ENCODE measurements around the gene CPPED1. TPM values are rescaled to one million over a fixed set of nuclear protein-coding genes. Genes with fewer than 3 reads are reported as not detected.
A peak's percentile ranks its signal among the peaks of the same experiment; 100 is the strongest.
"Not testable (repeated sequence)": the region's sequence is repeated elsewhere in the genome, so short reads cannot be mapped to it uniquely, and the experiment has no call there.

Gene CPPED1
- total and polyA plus RNA-seq, 2 donors, result 13.9 to 15.5 TPM

DNA sequence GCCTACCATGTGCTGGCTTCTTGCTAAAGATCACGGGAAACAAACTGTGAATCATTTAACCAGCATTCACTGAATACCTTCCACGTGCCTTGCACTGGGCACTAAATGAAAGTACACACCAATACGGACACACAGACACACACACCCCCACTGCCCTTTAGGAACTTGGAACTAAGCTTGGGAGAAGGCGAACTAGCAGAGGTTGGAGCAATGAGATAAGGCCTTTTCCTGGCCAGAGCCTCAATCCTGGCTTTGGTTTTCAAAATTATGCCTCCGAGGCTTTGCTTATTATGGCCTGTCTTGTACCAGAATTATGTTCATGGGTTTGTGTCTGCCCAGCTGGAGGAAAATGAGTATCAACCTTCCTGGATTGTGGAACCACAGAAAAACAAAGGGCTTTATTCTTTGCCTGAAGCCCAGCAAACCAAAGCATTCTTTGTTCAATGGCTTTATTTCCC is 32.3 kb downstream of the CPPED1 start:
- DNase-seq (ENCODE audit: extremely low spot score), result peak; percentile 7
- H3K27ac ChIP-seq (ENCODE audit: low read depth), result no peak overlapping the region
- WGBS, result 81% methylated on average over 5 of the region's 5 CpGs
- H3K4me1 ChIP-seq (ENCODE audit: insufficient read depth), result no peaks in the 10 kb centered on the region
- no peaks in the 10 kb centered on the region for H3K36me3 ChIP-seq (ENCODE audit: insufficient read depth)
- no peak overlapping the region for H3K4me3 ChIP-seq (ENCODE audit: low read depth, low read length)

DNA sequence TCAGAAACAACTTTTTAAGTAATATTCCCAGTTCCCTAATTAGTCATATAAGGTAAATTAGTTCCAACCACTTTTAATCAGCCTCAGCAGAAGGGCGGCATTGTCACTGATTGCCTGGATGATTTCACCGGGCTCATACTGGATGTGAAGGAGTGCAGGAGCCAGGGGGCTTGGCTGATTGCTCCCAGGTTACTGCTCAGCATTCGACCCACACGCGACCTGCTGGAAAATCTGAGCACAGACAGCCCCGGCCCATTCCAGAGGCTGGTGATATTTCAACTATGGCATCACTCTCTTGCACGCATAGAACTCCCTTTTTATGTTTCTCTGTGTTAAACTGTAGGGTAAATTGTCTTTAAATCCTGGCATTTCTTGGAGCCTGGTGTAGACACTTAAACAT is 34.2 kb downstream of the CPPED1 start:
- H3K4me1 ChIP-seq (ENCODE audit: insufficient read depth), result no peaks in the 10 kb centered on the region
- WGBS, result 59% methylated on average over 7 of the region's 7 CpGs

DNA sequence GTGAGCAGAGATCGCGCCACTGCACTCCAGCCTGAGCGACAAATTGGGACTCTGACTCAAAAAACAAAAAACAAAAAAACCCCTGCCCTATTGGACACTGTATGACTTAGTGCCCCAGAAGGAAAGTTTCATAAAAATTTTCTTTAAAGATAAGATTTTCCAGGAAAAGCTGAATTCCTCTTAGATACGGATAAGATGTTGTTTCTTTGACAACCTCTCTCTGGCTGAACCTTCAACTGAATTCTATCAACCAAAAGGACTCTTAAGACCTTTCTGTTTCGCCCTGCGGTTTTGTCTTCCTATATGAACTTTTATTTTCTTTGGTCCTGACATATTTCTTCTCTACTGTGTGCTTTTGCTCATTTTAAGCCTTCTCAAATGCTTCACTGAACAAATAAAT is 35.8 kb downstream of the CPPED1 start:
- Histone ChIP-seq H3K4me3 (ENCODE audit: low read depth, low read length) (no peak overlapping the region), H3K36me3 (ENCODE audit: insufficient read depth) (no peaks in the 10 kb centered on the region), H3K27ac (ENCODE audit: low read depth) (no peak overlapping the region), H3K4me1 (ENCODE audit: insufficient read depth) (no peaks in the 10 kb centered on the region)
- 87% methylated on average over 6 of the region's 6 CpGs for WGBS
- DNase-seq (ENCODE audit: extremely low spot score), result no peak

More for the DNA sequence above, 34.2 kb downstream of the CPPED1 start:
- Histone ChIP-seq H3K27ac (ENCODE audit: low read depth) (no peak overlapping the region), H3K36me3 (ENCODE audit: insufficient read depth) (no peaks in the 10 kb centered on the region), H3K4me3 (ENCODE audit: low read depth, low read length) (no peak overlapping the region)
- no peak for DNase-seq (ENCODE audit: extremely low spot score)

DNA sequence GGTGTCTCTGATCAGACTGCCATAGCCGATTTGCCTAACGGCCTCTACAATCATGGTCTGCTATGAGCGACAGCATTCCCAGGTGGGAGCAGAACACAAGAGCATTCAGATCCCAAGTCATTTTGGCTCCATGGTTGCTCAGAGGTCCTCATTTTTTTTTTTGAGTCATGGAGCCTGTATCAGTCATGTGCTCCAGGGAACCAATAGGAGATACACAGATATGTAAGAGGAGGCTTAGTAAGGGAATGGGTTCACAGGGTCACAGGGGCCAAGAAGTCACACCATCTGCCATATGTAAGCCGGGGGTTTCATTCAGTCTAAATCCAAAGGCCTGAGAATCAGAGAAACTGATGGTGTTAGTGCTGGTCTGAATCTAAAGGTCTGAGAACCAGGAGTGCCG is 36.8 kb downstream of the CPPED1 start:
- WGBS, result 90% methylated on average over 5 of the region's 5 CpGs
- Histone ChIP-seq H3K27ac (ENCODE audit: low read depth) (no peak overlapping the region), H3K4me3 (ENCODE audit: low read depth, low read length) (no peak overlapping the region), H3K4me1 (ENCODE audit: insufficient read depth) (no peaks in the 10 kb centered on the region), H3K36me3 (ENCODE audit: insufficient read depth) (no peaks in the 10 kb centered on the region)
- DNase-seq (ENCODE audit: extremely low spot score), result no peak

DNA sequence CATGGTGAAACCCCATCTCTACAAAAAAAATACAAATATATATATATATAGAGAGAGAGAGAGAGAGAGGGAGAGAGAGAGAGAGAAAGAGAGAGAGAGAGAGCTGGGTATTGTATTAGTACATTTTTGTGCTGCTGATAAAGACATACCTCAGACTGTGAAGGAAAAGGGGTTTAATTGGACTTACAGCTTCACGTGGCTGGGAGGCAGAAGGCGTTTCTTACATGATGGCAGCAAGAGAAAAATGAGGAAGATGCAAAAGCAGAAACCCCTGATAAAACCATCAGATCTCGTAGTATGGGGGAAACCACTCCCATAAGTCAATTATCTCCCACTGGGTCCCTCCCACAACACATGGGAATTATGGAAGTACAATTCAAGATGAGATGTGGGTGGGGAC is 37.5 kb downstream of the CPPED1 start:
- not testable (repeated sequence) for DNase-seq (ENCODE audit: extremely low spot score); H3K4me1 ChIP-seq (ENCODE audit: insufficient read depth); H3K4me3 ChIP-seq (ENCODE audit: low read depth, low read length); H3K36me3 ChIP-seq (ENCODE audit: insufficient read depth); H3K27ac ChIP-seq (ENCODE audit: low read depth)
- 69% methylated on average over 3 of the region's 3 CpGs for whole genome bisulfite sequencing

DNA sequence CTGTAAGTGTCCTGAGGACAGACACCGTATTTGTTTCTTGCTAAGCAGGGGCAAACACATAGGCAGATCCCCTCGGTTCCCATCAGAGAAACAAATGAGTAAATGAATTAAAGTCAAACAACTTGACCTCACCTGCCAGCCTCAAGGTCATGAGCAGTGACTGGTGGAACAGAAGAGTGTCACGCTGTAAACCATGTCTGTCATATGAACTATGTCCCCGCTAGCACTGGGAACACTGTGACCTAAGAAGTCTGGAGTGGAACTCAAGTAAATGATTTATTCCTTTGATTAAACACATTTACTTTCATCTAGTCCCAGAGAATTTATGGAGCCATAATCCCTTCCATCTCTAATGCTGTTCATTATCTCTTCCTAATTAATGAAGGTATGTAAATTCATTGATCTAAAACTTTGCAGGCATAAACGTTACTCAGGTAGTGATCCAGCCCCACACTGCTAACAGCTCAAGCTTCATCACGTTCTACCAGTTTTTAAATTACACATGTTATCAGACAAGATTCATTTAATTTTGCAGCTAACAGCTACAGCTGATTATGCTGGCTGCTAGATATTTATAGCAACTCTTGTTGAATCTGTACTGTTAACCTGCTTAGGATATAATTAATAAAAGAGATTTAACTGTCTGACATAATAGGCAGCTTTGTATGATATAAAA is 38.7 kb downstream of the CPPED1 start:
- no peaks in the 10 kb centered on the region for H3K4me1 ChIP-seq (ENCODE audit: insufficient read depth)
- no peak overlapping the region for H3K27ac ChIP-seq (ENCODE audit: low read depth)
- H3K36me3 ChIP-seq (ENCODE audit: insufficient read depth), result no peaks in the 10 kb centered on the region
- WGBS, result 81% methylated on average over 6 of the region's 6 CpGs
- no peak overlapping the region for H3K4me3 ChIP-seq (ENCODE audit: low read depth, low read length)
- DNase-seq (ENCODE audit: extremely low spot score), result no peak

DNA sequence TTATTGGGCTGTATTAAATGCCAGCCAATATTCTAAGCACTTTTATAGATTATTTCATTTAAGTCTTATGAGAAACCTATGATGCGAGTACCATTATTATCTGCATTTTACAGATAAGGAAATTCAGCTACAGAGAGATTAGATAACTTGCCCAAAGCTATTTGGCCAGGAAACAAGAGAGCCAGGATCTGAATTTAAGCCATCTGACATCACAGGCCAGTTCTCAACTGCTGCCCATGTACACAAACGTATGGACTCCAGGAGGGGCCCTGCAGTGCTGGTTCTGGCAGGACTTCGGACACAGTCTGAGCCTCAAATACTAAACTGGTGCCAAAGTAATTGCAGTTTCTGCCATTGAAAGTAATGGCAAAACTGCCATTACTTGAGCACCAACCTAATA is 40.2 kb downstream of the CPPED1 start:
- Histone ChIP-seq H3K4me1 (ENCODE audit: insufficient read depth) (no peaks in the 10 kb centered on the region), H3K4me3 (ENCODE audit: low read depth, low read length) (no peak overlapping the region), H3K27ac (ENCODE audit: low read depth) (no peak overlapping the region), H3K36me3 (ENCODE audit: insufficient read depth) (no peaks in the 10 kb centered on the region)
- WGBS, result 52% methylated on average over 3 of the region's 3 CpGs
- DNase-seq (ENCODE audit: extremely low spot score), result no peak

DNA sequence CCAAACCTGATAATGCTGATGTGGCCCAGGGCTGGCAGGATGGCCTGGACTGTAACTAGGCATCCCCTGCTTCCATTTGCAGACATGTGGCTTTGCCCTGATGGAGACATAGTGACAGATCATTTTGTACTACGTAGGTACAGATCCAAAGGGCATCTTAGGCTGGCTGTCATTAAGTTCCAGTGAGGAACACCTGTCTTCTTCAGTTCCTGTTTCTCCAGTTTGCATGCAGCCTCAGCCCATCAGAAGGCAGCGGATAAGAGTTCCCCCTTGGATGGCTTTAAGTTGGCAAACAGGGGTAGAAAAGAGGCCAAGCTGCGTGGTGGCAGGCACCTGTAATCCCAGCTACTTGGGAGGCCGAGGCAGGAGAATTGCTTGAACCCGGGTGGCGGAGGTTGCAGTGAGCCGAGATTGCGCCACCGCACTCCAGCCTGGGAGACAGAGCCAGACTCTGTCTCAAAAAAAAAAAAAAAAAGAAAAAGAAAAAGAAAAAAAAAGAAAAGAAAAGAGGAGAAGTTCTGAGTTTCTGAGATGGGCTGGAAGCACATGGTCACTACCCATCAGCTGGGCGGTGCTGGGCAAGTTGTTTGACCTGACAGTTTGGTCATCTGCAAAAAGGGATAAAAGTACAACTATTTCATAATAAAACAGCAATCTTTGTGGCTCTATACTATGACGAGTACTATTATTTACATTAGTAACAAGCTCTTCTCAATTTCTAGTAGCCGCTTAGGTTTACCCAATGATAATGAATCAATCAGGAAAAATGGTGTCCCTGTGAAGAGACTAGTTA is 42.7 kb downstream of the CPPED1 start:
- Histone ChIP-seq H3K27ac (ENCODE audit: low read depth) (no peak overlapping the region), H3K36me3 (ENCODE audit: insufficient read depth) (no peaks in the 10 kb centered on the region), H3K4me1 (ENCODE audit: insufficient read depth) (no peaks in the 10 kb centered on the region), H3K4me3 (ENCODE audit: low read depth, low read length) (no peak overlapping the region)
- WGBS, result 89% methylated on average over 12 of the region's 12 CpGs
- no peak for DNase-seq (ENCODE audit: extremely low spot score)

DNA sequence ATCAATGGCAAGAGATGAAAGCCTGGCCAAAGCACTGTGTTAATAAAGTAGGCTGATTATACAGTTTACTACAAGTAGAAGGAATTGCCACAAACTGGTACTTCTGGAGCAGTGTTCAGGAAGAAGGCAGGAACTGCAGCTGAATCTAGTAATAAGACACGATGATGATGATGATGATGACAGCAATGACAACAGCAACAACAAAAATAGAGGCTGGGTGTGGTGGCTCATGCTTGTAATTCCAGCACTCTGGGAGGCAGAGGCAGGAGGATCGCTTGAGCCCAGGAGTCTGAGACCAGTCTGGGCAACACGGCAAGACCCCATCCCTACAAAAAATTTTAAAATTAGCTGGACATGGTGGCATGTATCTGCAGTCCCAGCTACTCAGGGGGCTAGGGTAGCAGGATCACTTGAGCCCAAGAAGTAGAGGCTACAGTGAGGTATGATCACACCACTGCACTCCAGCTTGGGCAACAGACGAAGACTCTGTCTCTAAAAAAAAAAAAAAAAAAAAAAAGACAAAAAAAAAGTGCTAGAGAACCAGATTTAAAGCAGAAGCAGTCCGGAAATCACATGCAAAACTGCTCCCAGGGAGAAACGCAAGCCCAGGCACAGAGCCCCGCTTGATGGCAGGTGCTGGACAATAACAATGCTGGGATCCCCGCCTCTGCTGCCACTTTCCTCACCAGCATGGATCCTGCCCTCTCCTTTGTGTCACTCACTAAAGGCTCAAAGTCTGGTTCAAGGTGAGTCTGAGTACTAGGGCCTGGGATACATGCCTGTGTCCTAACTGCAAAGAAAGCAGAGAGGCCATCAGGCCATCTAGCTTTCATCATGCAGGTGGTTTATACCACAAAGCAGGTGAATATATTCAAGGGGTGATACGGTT is 44.8 kb downstream of the CPPED1 start:
- H3K4me3 ChIP-seq (ENCODE audit: low read depth, low read length), result no peak overlapping the region
- no peaks in the 10 kb centered on the region for H3K4me1 ChIP-seq (ENCODE audit: insufficient read depth)
- H3K27ac ChIP-seq (ENCODE audit: low read depth), result no peak overlapping the region
- 77% methylated on average over 9 of the region's 9 CpGs for WGBS
- DNase-seq (ENCODE audit: extremely low spot score), result no peak
- H3K36me3 ChIP-seq (ENCODE audit: insufficient read depth), result no peaks in the 10 kb centered on the region

DNA sequence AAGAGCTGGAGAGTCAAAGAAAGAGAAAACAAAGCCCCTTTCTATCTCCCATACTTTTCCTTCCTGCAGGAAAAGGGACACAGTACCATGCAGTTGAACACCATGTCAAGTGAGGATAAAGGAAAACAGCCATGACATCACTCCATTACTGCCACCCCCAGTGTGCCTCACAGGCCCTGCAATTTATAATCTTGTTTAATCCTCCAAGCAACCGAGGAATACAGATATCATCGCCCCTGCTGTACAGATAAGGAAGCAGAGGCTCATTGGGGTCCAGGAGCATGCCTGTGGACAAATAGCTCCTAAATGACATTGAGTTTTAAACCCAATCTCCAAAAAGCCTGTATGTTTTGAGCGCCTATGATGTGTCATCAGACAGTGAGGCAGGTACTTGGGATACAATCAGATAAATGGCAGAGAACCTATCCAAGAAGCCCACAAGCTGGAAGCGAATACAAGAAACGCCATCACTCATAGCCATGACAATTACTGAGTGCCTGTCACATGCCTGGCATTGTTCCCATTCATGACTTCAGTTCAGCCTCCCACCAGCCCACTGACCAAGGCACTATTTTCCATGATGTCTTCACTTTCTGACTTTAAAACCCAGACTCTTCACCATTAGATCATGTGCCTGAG is 45.5 kb downstream of the CPPED1 start:
- Histone ChIP-seq H3K4me3 (ENCODE audit: low read depth, low read length) (no peak overlapping the region), H3K27ac (ENCODE audit: low read depth) (no peak overlapping the region), H3K36me3 (ENCODE audit: insufficient read depth) (no peaks in the 10 kb centered on the region), H3K4me1 (ENCODE audit: insufficient read depth) (no peaks in the 10 kb centered on the region)
- WGBS, result 54% methylated on average over 5 of the region's 5 CpGs
- peak; percentile 17 for DNase-seq (ENCODE audit: extremely low spot score)

DNA sequence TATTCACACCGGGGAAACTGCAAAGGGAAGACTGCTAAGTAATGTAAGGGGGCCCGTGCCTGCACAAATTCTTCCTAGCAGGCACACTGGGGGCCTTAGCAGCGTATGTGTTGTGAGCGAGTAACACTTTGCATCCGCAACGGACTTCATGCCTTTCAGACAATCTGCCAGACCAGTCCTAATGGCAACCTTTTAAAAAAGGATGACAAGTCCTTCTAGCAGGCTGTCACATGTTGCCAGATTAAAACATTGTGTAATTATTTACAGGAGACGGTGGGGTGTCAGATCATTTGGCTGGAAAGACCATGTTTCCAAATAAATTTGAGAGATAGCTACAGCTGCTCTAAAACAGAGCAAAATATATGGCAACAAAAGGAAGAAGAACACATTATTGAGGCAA is 46.1 kb downstream of the CPPED1 start:
- Histone ChIP-seq H3K4me3 (ENCODE audit: low read depth, low read length) (no peak overlapping the region), H3K27ac (ENCODE audit: low read depth) (no peak overlapping the region), H3K4me1 (ENCODE audit: insufficient read depth) (no peaks in the 10 kb centered on the region), H3K36me3 (ENCODE audit: insufficient read depth) (no peaks in the 10 kb centered on the region)
- no peak for DNase-seq (ENCODE audit: extremely low spot score)
- 71% methylated on average over 7 of the region's 7 CpGs for WGBS

DNA sequence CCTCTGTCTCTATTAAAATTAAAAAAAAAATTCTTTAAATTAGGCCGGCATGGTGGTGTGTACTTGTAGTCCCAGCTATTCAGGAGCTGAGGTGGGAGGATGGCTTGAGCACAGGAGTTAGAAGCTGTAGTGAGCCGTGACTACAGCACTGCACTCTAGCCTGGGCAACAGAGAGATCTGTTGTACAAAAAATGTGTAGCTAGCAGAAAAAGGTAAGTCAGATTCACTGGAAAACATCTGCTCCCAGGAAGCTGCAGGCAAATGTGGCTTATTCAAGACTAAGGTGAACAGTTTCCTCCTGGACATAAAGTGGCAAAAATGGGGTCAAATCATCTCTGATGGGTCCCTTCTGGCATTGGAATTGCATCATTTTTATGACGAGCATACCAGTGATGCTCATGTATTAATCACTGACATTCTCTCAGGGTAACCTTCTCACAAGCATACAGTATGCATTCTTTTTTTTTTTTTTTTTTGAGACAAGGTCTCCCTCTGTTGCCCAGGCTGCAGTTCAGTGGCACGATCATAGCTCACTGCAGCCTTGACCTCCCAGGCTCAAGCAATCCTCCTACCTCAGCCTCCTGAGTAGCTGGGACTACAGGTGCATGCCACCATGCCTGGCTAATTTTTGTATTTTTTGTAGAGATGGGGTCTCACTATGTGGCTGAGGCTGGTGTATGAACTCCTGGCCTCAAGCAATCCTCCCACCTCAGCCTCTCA is 48.7 kb downstream of the CPPED1 start:
- 87% methylated on average over 4 of the region's 4 CpGs for WGBS
- no peak overlapping the region for H3K27ac ChIP-seq (ENCODE audit: low read depth)

More for the DNA sequence above, 48.7 kb downstream of the CPPED1 start:
- Histone ChIP-seq H3K4me3 (ENCODE audit: low read depth, low read length) (no peak overlapping the region), H3K36me3 (ENCODE audit: insufficient read depth) (no peaks in the 10 kb centered on the region), H3K4me1 (ENCODE audit: insufficient read depth) (no peaks in the 10 kb centered on the region)
- DNase-seq (ENCODE audit: extremely low spot score), result no peak
